ENCODE data around the gene APBB2. TPM values are rescaled to one million over a fixed set of nuclear protein-coding genes. Genes with fewer than 3 reads are reported as not detected.

Gene APBB2
- total and polyA plus RNA-seq, 10 of the 15 experiments (the other 5 are each of a cell fraction or from before 2014, with no cell fraction given) = 2.7 to 24.6 (median 19.0) TPM

GRCh38 chr4:41214136-41214824 lies at the start of gene APBB2 (continued):
- TF ChIP-seq SMARCA5 (IDR thresholded peaks at IDR 0.05) (no peak), ZNF384 (IDR thresholded peaks at IDR 0.05; ENCODE audit: borderline replicate concordance, low read depth, low read length) (no peak), MEF2B (IDR thresholded peaks at IDR 0.05; ENCODE audit: partially characterized antibody, poor library complexity, severe bottlenecking) (no peak), ZNF622 (IDR thresholded peaks at IDR 0.05) (no peak), IRF4 (IDR thresholded peaks at IDR 0.05; ENCODE audit: low read depth, low read length) (no peak), ZNF217 (IDR thresholded peaks at IDR 0.05) (no peak), MTA3 (IDR thresholded peaks at IDR 0.05; ENCODE audit: borderline replicate concordance, low read length) (no peak), SKIL (IDR thresholded peaks at IDR 0.05; ENCODE audit: low read depth, poor library complexity, severe bottlenecking) (no peak), TCF7 (IDR thresholded peaks at IDR 0.05; ENCODE audit: borderline replicate concordance) (no peak), KAT2A (conservative IDR thresholded peaks at IDR 0.05; ENCODE audit: control insufficient read depth, low read depth, low read length) (no peak), YY1 (IDR thresholded peaks at IDR 0.05; ENCODE audit: low read depth, low read length) (peak; percentile 48; the same call in 1 of the 2 replicates), REST (IDR thresholded peaks at IDR 0.05; ENCODE audit: low read depth, low read length) (no peak), LARP7 (IDR thresholded peaks at IDR 0.05) (peak; percentile 31; the same call in 1 of the 2 replicates), IRF5 (IDR thresholded peaks at IDR 0.05; ENCODE audit: borderline replicate concordance) (no peak), TBL1XR1 (IDR thresholded peaks at IDR 0.05; ENCODE audit: low read depth, low read length) (no peak), RB1 (IDR thresholded peaks at IDR 0.05; ENCODE audit: borderline replicate concordance) (no peak), NR2F1 (conservative IDR thresholded peaks at IDR 0.05) (0 out of 2 replicates have a peak, but pooled peaks have one; percentile 15), TAF1 (IDR thresholded peaks at IDR 0.05; ENCODE audit: borderline replicate concordance, low read depth, low read length) (peak; percentile 52; the same call in 1 of the 2 replicates), RCOR1 (conservative IDR thresholded peaks at IDR 0.05; ENCODE audit: low read depth, low read length) (no peak), CHD2 (IDR thresholded peaks at IDR 0.05; ENCODE audit: borderline replicate concordance, low read depth, low read length) (no peak), WRNIP1 (IDR thresholded peaks at IDR 0.05; ENCODE audit: borderline replicate concordance, low read depth, low read length) (no peak), BRCA1 (IDR thresholded peaks at IDR 0.05; ENCODE audit: low read depth, low read length) (no peak), IKZF1 (conservative IDR thresholded peaks at IDR 0.05) (peak; percentile 77), HCFC1 (IDR thresholded peaks at IDR 0.05; ENCODE audit: low read length) (0 out of 2 replicates have a peak, but pooled peaks have one; percentile 11), RAD21 (IDR thresholded peaks at IDR 0.05; ENCODE audit: insufficient read depth, low read depth, low read length) (peak; percentile 65)
